ENCODE data around the gene ERG.

- TF ChIP-seq CTCF (conservative IDR thresholded peaks at IDR 0.05; ENCODE audit: low read depth, low read length) (no peak), EZH2 (IDR thresholded peaks at IDR 0.05; ENCODE audit: low read length, unreplicated experiment) (no peak)
These were observed 67.8 kb downstream of the ERG start for GRCh38 chr21:38430401-38430984.
